PC-9 (cell line): Measurements from ENCODE around the gene TNFSF12. TPM values are rescaled to one million over a fixed set of nuclear protein-coding genes. Genes with fewer than 3 reads are reported as not detected.

Experiments used
- BruUV-seq: library from RNA; stranded (reverse); fragments of 400-500 nt; replicated peaks from 2 replicates; lab custom pipeline; 2021; lab: Mats Ljungman, UMichigan
- CTCF ChIA-PET: fragments of 300-600 bp; sonication (Branson Sonifier 250); formaldehyde crosslinking; loops from one replicate; lab custom pipeline; 2022; ENCODE audit warnings: antibody characterized with exemption; lab: Charles Lee
- POLR2A ChIA-PET: fragments of 300-600 bp; sonication (Branson Sonifier 250); formaldehyde crosslinking; loops from one replicate; lab custom pipeline; 2022; ENCODE audit warnings: antibody characterized with exemption; ENCODE audit not compliant: unreplicated experiment; lab: Charles Lee
- DNase-seq, 2 experiments: peaks; one replicate each; pipeline versions ENCODE4 v3.0.0 to v3.0.0-alpha.2; 2015 to 2022; ENCODE audit warnings: mixed read lengths in 1 of 2
- H2AFZ ChIP-seq: fragments of 200-600 bp; sonication (generic); 2 replicates; pipeline ENCODE4 v1.8.1; 2017; ENCODE audit warnings: antibody characterized with exemption
- H3F3A ChIP-seq: fragments of 200-600 bp; sonication (generic); 2 replicates; pipeline ENCODE4 v1.8.1; 2017; ENCODE audit warnings: antibody characterized with exemption, mild to moderate bottlenecking, low read depth; ENCODE audit not compliant: insufficient read depth
- H3K27ac ChIP-seq: fragments of 200-600 bp; sonication (generic); 2 replicates; pipeline ENCODE4 v1.6.1; 2016; ENCODE audit warnings: mixed run types
- H3K27me3 ChIP-seq: fragments of 200-600 bp; sonication (generic); 2 replicates; pipeline ENCODE4 v1.6.1; 2016; ENCODE audit warnings: low read depth, mixed run types; ENCODE audit not compliant: insufficient read depth
- H3K36me3 ChIP-seq: fragments of 200-600 bp; sonication (generic); 2 replicates; pipeline ENCODE4 v1.6.1; 2016; ENCODE audit warnings: low read depth, mixed run types
- H3K4me1 ChIP-seq: fragments of 200-600 bp; sonication (generic); replicated peaks from 2 replicates; pipeline ENCODE4 v1.6.1; 2016; ENCODE audit warnings: mixed run types; ENCODE audit not compliant: insufficient read depth
- H3K4me2 ChIP-seq: fragments of 200-600 bp; sonication (generic); 2 replicates; pipeline ENCODE4 v1.6.1; 2017; ENCODE audit warnings: mixed run types
- H3K4me3 ChIP-seq: fragments of 200-600 bp; sonication (generic); 2 replicates; pipeline ENCODE4 v1.6.1; 2016; ENCODE audit warnings: mixed run types
- H3K79me2 ChIP-seq: fragments of 200-600 bp; sonication (generic); 2 replicates; pipeline ENCODE4 v1.6.1; 2017; ENCODE audit warnings: low read depth, mixed run types
- H3K9me2 ChIP-seq: fragments of 200-600 bp; sonication (generic); 2 replicates; pipeline ENCODE4 v1.8.1; 2017; ENCODE audit warnings: mild to moderate bottlenecking; ENCODE audit not compliant: insufficient read depth
- H3K9me3 ChIP-seq: fragments of 200-600 bp; sonication (generic); 2 replicates; pipeline ENCODE4 v1.8.1; 2016; ENCODE audit warnings: low read depth; ENCODE audit not compliant: insufficient read depth
- H4K20me1 ChIP-seq: fragments of 200-600 bp; sonication (generic); 2 replicates; pipeline ENCODE4 v1.8.1; 2017; ENCODE audit not compliant: insufficient read depth
- EZH2 ChIP-seq: fragments of 200-600 bp; sonication (generic); IDR thresholded peaks from 2 replicates; pipeline ENCODE4 v1.8.0; 2017; ENCODE audit warnings: antibody characterized with exemption, low read depth
- intact Hi-C: fragments of 100-400 bp; cut with micrococcal nuclease; formaldehyde crosslinking; loops from one replicate; pipeline ENCODE4 v1.10.0; 2022; ENCODE audit not compliant: unreplicated experiment
- total RNA-seq: library from RNA; stranded (reverse); gene quantifications from 2 replicates; pipeline ENCODE4 v1.2.3, GENCODE V29; 2021
- TF ChIP-seq, protein P1 (sequence below): fragments of 200-600 bp; sonication (generic); conservative IDR thresholded peaks from 2 replicates; pipeline ENCODE4 v1.6.1; 2017; ENCODE audit warnings: mixed run types, antibody characterized with exemption, mild to moderate bottlenecking, moderate library complexity

The TNFSF12 gene
- total RNA-seq, 1 experiment from 2014 or later, result 14.3 TPM

DNA sequence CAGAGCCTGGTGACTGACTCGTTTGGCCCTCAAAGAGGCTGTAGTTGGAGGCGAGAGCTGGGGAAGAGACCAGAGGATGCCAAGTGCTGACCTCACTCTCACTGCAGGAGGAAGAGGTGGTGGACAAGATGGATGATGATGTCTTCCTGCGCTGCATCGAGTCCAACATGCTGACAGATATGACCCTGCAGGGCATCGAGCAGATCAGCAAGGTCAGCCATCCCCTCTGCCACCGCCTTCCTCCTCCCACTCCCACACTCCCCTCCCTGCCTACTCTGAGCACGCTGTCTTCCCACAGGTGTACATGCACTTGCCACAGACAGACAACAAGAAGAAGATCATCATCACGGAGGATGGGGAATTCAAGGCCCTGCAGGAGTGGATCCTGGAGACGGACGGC is 37.8 kb upstream of the TNFSF12 start:
- Histone ChIP-seq H3K9me3 (no peaks in the 10 kb centered on the region), H3F3A (peaks cover 7% of the 10 kb centered on the region; the same call in 1 of the 2 replicates), H3K36me3 (no peaks in the 10 kb centered on the region), H3K27ac (no peak overlapping the region), H4K20me1 (no peaks in the 10 kb centered on the region), H3K4me3 (no peak overlapping the region), H3K27me3 (no peaks in the 10 kb centered on the region), H3K9me2 (no peaks in the 10 kb centered on the region), H3K79me2 (no peaks in the 10 kb centered on the region), H2AFZ (no peak overlapping the region), H3K4me1 (no peaks in the 10 kb centered on the region), H3K4me2 (no peak overlapping the region)
- CTCF ChIA-PET, result no interaction called here
- POLR2A ChIA-PET, result no interaction called here
- no TSS peak for BruUV-seq
- DNase-seq, result no peak
- intact Hi-C loops, result loop anchor here (5.0 kb wide), 1 partner anchor 176 kb away; the partner anchor contains the start of genes TP53 and WRAP53
- TF ChIP-seq, protein P1, sequence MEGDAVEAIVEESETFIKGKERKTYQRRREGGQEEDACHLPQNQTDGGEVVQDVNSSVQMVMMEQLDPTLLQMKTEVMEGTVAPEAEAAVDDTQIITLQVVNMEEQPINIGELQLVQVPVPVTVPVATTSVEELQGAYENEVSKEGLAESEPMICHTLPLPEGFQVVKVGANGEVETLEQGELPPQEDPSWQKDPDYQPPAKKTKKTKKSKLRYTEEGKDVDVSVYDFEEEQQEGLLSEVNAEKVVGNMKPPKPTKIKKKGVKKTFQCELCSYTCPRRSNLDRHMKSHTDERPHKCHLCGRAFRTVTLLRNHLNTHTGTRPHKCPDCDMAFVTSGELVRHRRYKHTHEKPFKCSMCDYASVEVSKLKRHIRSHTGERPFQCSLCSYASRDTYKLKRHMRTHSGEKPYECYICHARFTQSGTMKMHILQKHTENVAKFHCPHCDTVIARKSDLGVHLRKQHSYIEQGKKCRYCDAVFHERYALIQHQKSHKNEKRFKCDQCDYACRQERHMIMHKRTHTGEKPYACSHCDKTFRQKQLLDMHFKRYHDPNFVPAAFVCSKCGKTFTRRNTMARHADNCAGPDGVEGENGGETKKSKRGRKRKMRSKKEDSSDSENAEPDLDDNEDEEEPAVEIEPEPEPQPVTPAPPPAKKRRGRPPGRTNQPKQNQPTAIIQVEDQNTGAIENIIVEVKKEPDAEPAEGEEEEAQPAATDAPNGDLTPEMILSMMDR, result no peak
- no peak for TF ChIP-seq EZH2

DNA sequence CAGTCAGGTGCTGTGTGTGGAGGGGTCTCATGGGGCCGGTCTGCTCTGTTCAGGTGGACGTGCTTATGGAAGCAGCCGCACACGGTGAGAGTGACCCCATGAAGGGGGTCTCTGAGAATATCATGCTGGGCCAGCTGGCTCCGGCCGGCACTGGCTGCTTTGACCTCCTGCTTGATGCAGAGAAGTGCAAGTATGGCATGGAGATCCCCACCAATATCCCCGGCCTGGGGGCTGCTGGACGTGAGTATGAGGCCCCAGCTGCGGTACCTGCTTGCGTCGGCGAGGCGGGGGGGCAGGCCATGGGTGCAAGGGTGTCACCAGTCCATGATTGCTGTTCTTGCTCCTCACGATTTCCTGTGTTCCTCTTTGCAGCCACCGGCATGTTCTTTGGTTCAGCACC is 36.8 kb upstream of the TNFSF12 start:
- Histone ChIP-seq H3K4me3 (no peak overlapping the region), H2AFZ (no peak overlapping the region), H3K27me3 (no peaks in the 10 kb centered on the region), H3K9me2 (no peaks in the 10 kb centered on the region), H3K36me3 (no peaks in the 10 kb centered on the region), H3K4me2 (no peak overlapping the region), H4K20me1 (no peaks in the 10 kb centered on the region), H3K9me3 (no peaks in the 10 kb centered on the region), H3K4me1 (no peaks in the 10 kb centered on the region), H3K79me2 (no peaks in the 10 kb centered on the region), H3K27ac (no peak overlapping the region), H3F3A (peaks cover 7% of the 10 kb centered on the region; the same call in 1 of the 2 replicates)
- BruUV-seq, result no TSS peak
- intact Hi-C loops, result loop anchor here (5.0 kb wide), 1 partner anchor 175 kb away; the partner anchor contains the start of genes TP53 and WRAP53
- TF ChIP-seq, protein P1, result no peak
- no peak for TF ChIP-seq EZH2
- ChIA-PET POLR2A (no interaction called here), CTCF (no interaction called here)
- DNase-seq, result no peak

DNA sequence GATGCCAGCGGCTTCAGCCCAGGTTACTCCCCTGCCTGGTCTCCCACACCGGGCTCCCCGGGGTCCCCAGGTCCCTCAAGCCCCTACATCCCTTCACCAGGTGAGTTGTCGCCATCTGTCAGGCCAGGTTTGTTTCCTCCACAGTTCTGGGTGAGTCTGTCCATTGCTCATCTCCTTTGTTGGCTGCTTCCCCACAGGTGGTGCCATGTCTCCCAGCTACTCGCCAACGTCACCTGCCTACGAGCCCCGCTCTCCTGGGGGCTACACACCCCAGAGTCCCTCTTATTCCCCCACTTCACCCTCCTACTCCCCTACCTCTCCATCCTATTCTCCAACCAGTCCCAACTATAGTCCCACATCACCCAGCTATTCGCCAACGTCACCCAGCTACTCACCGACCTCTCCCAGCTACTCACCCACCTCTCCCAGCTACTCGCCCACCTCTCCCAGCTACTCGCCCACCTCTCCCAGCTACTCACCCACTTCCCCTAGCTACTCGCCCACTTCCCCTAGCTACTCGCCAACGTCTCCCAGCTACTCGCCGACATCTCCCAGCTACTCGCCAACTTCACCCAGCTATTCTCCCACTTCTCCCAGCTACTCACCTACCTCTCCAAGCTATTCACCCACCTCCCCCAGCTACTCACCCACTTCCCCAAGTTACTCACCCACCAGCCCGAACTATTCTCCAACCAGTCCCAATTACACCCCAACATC is 35.9 kb upstream of the TNFSF12 start:
- intact Hi-C loops, result loop anchor here (5.0 kb wide), 1 partner anchor 174 kb away; the partner anchor contains the start of genes TP53 and WRAP53
- Histone ChIP-seq H3K27me3 (no peaks in the 10 kb centered on the region), H3K4me2 (no peak overlapping the region), H3K4me3 (no peak overlapping the region), H3K27ac (no peak overlapping the region), H3K9me3 (no peaks in the 10 kb centered on the region), H4K20me1 (no peaks in the 10 kb centered on the region), H3K79me2 (no peaks in the 10 kb centered on the region), H3F3A (peaks cover 7% of the 10 kb centered on the region; the same call in 1 of the 2 replicates), H3K9me2 (no peaks in the 10 kb centered on the region), H3K4me1 (no peaks in the 10 kb centered on the region), H2AFZ (no peak overlapping the region), H3K36me3 (no peaks in the 10 kb centered on the region)
- BruUV-seq, result no TSS peak
- CTCF ChIA-PET, result interaction anchor here (0.6 kb wide), 2 partner anchors 76 to 267 kb away, joined by 3 to 5 read pairs; no protein-coding TSS in a partner anchor
- POLR2A ChIA-PET, result interaction anchor here (0.5 to 0.6 kb wide), 2 partner anchors 28 to 102 kb away, joined by 3 to 15 read pairs; partner anchors contain the start of gene FXR2
- no peak for DNase-seq
- TF ChIP-seq EZH2, result no peak
- TF ChIP-seq, protein P1, result no peak
